ENCODE data around the gene PRDM16. TPM values are rescaled to one million over a fixed set of nuclear protein-coding genes. Genes with fewer than 3 reads are reported as not detected.

PRDM16 gene
- total RNA-seq, 1 experiment from 2014 or later = 1.6 TPM

DNA sequence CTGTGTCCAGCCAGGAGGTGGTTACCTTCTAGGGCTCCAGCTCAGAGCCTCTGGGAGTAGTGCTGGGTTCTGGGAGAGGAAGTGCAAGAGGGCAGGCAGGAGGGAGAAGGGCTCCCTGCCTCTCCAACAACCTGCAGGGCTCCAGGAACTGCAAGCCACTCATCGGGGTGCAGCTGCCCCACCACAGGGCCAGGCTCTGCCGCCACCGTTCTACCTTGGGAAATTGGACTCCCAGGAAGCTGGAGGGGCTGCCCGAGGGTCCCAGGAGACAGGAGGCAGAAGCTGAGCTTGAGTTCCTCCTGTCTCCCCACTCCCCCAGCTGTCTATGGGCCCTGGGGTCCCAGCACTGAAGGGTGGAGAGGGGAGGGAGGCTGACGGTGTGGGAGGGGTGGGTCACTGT is 7.4 kb upstream of the PRDM16 start:
- no peak for DNase-seq (ENCODE audit: low spot score)
- ATAC-seq = no peak
- Mint-ChIP-seq H3K27me3 (ENCODE audit: low read depth) (peaks cover 91% of the 10 kb centered on the region), H3K9me3 (0 out of 2 replicates have a peak, but pooled peaks cover 5% of the 10 kb centered on the region), H3K27ac (no peak overlapping the region), H3K4me3 (no peak overlapping the region), H3K4me1 (peaks cover 7% of the 10 kb centered on the region; the same call in 1 of the 2 replicates), H3K36me3 (no peaks in the 10 kb centered on the region)
- TF ChIP-seq HMGXB4 (CRISPR knock-in tag; IDR thresholded peaks at IDR 0.05) (no peak), CREB1 (CRISPR knock-in tag; IDR thresholded peaks at IDR 0.05) (no peak), GABPB1 (CRISPR knock-in tag; IDR thresholded peaks at IDR 0.05) (no peak), ZNF121 (CRISPR knock-in tag; IDR thresholded peaks at IDR 0.05) (no peak), FOXP4 (CRISPR knock-in tag; IDR thresholded peaks at IDR 0.05) (no peak), TP53 (CRISPR knock-in tag; IDR thresholded peaks at IDR 0.05) (no peak), NFATC4 (CRISPR knock-in tag; IDR thresholded peaks at IDR 0.05) (no peak), HMGA2 (CRISPR knock-in tag; IDR thresholded peaks at IDR 0.05) (no peak), AR (CRISPR knock-in tag; IDR thresholded peaks at IDR 0.05) (no peak), NR2C2 (CRISPR knock-in tag; IDR thresholded peaks at IDR 0.05) (no peak), NFE2L1 (CRISPR knock-in tag; IDR thresholded peaks at IDR 0.05) (no peak), ZNF671 (CRISPR knock-in tag; IDR thresholded peaks at IDR 0.05) (no peak), NFYB (CRISPR knock-in tag; conservative IDR thresholded peaks at IDR 0.05; ENCODE audit: low read depth) (no peak), ZNF423 (CRISPR knock-in tag; IDR thresholded peaks at IDR 0.05) (no peak), NR1H2 (CRISPR knock-in tag; IDR thresholded peaks at IDR 0.05) (no peak)
- TF ChIP-seq, protein P1, sequence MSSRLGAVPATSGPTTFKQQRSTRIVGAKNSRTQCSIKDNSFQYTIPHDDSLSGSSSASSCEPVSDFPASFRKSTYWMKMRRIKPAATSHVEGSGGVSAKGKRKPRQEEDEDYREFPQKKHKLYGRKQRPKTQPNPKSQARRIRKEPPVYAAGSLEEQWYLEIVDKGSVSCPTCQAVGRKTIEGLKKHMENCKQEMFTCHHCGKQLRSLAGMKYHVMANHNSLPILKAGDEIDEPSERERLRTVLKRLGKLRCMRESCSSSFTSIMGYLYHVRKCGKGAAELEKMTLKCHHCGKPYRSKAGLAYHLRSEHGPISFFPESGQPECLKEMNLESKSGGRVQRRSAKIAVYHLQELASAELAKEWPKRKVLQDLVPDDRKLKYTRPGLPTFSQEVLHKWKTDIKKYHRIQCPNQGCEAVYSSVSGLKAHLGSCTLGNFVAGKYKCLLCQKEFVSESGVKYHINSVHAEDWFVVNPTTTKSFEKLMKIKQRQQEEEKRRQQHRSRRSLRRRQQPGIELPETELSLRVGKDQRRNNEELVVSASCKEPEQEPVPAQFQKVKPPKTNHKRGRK (CRISPR knock-in tag; IDR thresholded peaks at IDR 0.05; ENCODE audit: borderline replicate concordance) = no peak
- TF ChIP-seq, protein P2, sequence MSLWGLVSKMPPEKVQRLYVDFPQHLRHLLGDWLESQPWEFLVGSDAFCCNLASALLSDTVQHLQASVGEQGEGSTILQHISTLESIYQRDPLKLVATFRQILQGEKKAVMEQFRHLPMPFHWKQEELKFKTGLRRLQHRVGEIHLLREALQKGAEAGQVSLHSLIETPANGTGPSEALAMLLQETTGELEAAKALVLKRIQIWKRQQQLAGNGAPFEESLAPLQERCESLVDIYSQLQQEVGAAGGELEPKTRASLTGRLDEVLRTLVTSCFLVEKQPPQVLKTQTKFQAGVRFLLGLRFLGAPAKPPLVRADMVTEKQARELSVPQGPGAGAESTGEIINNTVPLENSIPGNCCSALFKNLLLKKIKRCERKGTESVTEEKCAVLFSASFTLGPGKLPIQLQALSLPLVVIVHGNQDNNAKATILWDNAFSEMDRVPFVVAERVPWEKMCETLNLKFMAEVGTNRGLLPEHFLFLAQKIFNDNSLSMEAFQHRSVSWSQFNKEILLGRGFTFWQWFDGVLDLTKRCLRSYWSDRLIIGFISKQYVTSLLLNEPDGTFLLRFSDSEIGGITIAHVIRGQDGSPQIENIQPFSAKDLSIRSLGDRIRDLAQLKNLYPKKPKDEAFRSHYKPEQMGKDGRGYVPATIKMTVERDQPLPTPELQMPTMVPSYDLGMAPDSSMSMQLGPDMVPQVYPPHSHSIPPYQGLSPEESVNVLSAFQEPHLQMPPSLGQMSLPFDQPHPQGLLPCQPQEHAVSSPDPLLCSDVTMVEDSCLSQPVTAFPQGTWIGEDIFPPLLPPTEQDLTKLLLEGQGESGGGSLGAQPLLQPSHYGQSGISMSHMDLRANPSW (CRISPR knock-in tag; conservative IDR thresholded peaks at IDR 0.05; ENCODE audit: low read depth) = no peak
- TF ChIP-seq, protein P3, sequence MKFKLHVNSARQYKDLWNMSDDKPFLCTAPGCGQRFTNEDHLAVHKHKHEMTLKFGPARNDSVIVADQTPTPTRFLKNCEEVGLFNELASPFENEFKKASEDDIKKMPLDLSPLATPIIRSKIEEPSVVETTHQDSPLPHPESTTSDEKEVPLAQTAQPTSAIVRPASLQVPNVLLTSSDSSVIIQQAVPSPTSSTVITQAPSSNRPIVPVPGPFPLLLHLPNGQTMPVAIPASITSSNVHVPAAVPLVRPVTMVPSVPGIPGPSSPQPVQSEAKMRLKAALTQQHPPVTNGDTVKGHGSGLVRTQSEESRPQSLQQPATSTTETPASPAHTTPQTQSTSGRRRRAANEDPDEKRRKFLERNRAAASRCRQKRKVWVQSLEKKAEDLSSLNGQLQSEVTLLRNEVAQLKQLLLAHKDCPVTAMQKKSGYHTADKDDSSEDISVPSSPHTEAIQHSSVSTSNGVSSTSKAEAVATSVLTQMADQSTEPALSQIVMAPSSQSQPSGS (CRISPR knock-in tag; IDR thresholded peaks at IDR 0.05; ENCODE audit: borderline replicate concordance, low read depth) = no peak
- ChIA-PET CTCF (interaction anchor here (1.1 to 2.8 kb wide), 8 partner anchors 12 to 363 kb away, joined by 3 to 12 read pairs (median 6); no protein-coding TSS in a partner anchor), POLR2A (no interaction called here)
